ENCODE results near the gene ST6GALNAC3.

DNA sequence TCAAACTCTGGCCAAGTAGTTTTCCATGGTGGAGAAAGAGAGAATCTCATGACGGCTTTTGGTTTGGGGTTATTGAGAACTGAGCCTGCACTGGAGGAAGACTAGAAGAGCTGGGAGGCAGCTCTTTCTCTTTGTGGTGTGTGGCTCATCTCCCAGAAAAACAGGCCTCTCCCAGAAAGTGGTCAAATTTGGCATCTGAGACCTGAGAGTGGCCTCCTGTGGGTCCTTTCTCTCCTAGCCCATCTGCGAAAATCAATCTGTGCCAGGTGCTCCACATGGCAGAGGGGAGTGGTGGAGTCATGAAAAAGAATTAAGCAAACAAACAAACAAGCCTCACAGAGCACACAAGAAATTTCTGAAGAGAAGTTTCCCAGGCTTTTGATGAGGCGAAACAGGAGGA lies 305.0 kb downstream of the ST6GALNAC3 start:
- TF ChIP-seq CTCF (IDR thresholded peaks at IDR 0.05): no peak
- TF ChIP-seq POLR2A (IDR thresholded peaks at IDR 0.05): no peak
